SK-N-SH treated with all-trans-retinoic acid at 6 μM for 48 hours (cell line): ENCODE data around the gene MIEN1.

ENCODE experiments used
- ATAC-seq: fragments of 200-7000 bp; cut with Tn5 transposase; 3 replicates; pipeline ENCODE4 v1.9.1; 2020; ENCODE audit warnings: mild to moderate bottlenecking, moderate library complexity
- ARNTL ChIP-seq: fragments of 450-650 bp; formaldehyde crosslinking; IDR thresholded peaks from 2 replicates; pipeline ENCODE4 v1.5.0; 2020; ENCODE audit warnings: low read depth, mild to moderate bottlenecking, moderate library complexity, borderline replicate concordance
- BACH2 ChIP-seq: fragments of 250-450 bp; sonication (Bioruptor Pico); IDR thresholded peaks from 2 replicates; pipeline ENCODE4 v1.9.0; 2021; ENCODE audit warnings: mild to moderate bottlenecking, borderline replicate concordance
- CSDC2 ChIP-seq: fragments of 250-450 bp; sonication (Bioruptor Pico); IDR thresholded peaks from 2 replicates; pipeline ENCODE4 v1.5.0; 2020; ENCODE audit warnings: mild to moderate bottlenecking, moderate library complexity
- ESRRG ChIP-seq: fragments of 250-450 bp; sonication (Bioruptor Pico); IDR thresholded peaks from 2 replicates; pipeline ENCODE4 v1.6.1; 2021; ENCODE audit warnings: mild to moderate bottlenecking
- ISL1 ChIP-seq: fragments of 250-450 bp; sonication (Bioruptor Pico); IDR thresholded peaks from 2 replicates; pipeline ENCODE4 v2.1.2; 2022; ENCODE audit warnings: mild to moderate bottlenecking, moderate library complexity
- OSR1 ChIP-seq: fragments of 250-450 bp; sonication (Bioruptor Pico); IDR thresholded peaks from 2 replicates; pipeline ENCODE4 v1.8.0; 2022; ENCODE audit warnings: moderate library complexity, mild to moderate bottlenecking, inconsistent platforms
- RARB ChIP-seq: fragments of 250-450 bp; sonication (Bioruptor Pico); IDR thresholded peaks from 2 replicates; pipeline ENCODE4 v1.8.0; 2021; ENCODE audit warnings: mild to moderate bottlenecking, moderate library complexity
- SNAI2 ChIP-seq: fragments of 250-450 bp; sonication (Bioruptor Pico); IDR thresholded peaks from 2 replicates; pipeline ENCODE4 v1.5.0; 2020; ENCODE audit warnings: mild to moderate bottlenecking, moderate library complexity
- TCF4 ChIP-seq: fragments of 250-450 bp; sonication (Bioruptor Pico); IDR thresholded peaks from 2 replicates; pipeline ENCODE4 v1.8.0; 2021; ENCODE audit warnings: mild to moderate bottlenecking, moderate library complexity, borderline replicate concordance
- TOX ChIP-seq: fragments of 250-450 bp; sonication (Bioruptor Pico); IDR thresholded peaks from 2 replicates; pipeline ENCODE4 v1.8.0; 2021; ENCODE audit warnings: mild to moderate bottlenecking, moderate library complexity, borderline replicate concordance
- ZC3H10 ChIP-seq: fragments of 250-450 bp; sonication (Bioruptor Pico); IDR thresholded peaks from 2 replicates; pipeline ENCODE4 v1.5.1; 2021; ENCODE audit warnings: mild to moderate bottlenecking, moderate library complexity
- ZFP3 ChIP-seq: fragments of 250-450 bp; sonication (Bioruptor Pico); IDR thresholded peaks from 2 replicates; pipeline ENCODE4 v1.5.0; 2020; ENCODE audit warnings: mild to moderate bottlenecking, moderate library complexity
- ZFP30 ChIP-seq: fragments of 450-650 bp; formaldehyde crosslinking; IDR thresholded peaks from 2 replicates; pipeline ENCODE4 v1.5.0; 2022; ENCODE audit warnings: mild to moderate bottlenecking, moderate library complexity
- ZNF565 ChIP-seq: fragments of 450-650 bp; formaldehyde crosslinking; conservative IDR thresholded peaks from 2 replicates; pipeline ENCODE4 v1.5.0; 2020; ENCODE audit warnings: low read depth, mild to moderate bottlenecking, moderate library complexity
- TF ChIP-seq, protein P1 (sequence below): fragments of 250-450 bp; sonication (Bioruptor Pico); IDR thresholded peaks from 2 replicates; pipeline ENCODE4 v1.5.0; 2020; ENCODE audit warnings: mild to moderate bottlenecking, moderate library complexity
- TF ChIP-seq, protein P2 (sequence below): fragments of 250-450 bp; sonication (Bioruptor Pico); IDR thresholded peaks from 2 replicates; pipeline ENCODE4 v1.5.1; 2020; ENCODE audit warnings: low read depth, mild to moderate bottlenecking, moderate library complexity
- TF ChIP-seq, protein P3 (sequence below): fragments of 250-450 bp; sonication (Bioruptor Pico); IDR thresholded peaks from 2 replicates; pipeline ENCODE4 v1.8.0; 2020; ENCODE audit warnings: mild to moderate bottlenecking, moderate library complexity, borderline replicate concordance
- TF ChIP-seq, protein P4 (sequence below): fragments of 250-450 bp; sonication (Bioruptor Pico); IDR thresholded peaks from 2 replicates; pipeline ENCODE4 v1.5.1; 2021; ENCODE audit warnings: mild to moderate bottlenecking, moderate library complexity
- TF ChIP-seq, protein P5 (sequence below): fragments of 250-450 bp; sonication (Bioruptor Pico); IDR thresholded peaks from 2 replicates; pipeline ENCODE4 v1.8.0; 2021; ENCODE audit warnings: low read depth, mild to moderate bottlenecking, moderate library complexity, borderline replicate concordance

The MIEN1 gene

DNA sequence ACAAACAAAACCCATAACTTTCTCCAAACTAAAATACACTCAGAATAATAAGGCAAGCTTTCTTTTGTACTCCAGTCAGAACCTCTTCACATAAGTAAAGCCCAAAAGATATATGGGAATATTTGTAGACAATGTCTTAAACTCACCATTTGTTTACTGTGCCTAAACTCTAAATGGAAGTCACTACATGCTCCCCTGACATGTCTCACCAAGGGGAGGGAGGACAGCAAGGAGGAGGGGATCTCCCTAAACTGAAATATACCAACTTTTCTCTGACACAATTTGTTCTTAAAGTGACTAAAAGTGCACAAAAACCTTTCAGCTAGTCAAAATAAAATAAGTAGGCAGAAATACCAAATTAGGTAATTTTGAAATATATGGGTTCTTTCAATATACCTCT lies 45.9 kb upstream of the MIEN1 start:
- ATAC-seq = no peak

DNA sequence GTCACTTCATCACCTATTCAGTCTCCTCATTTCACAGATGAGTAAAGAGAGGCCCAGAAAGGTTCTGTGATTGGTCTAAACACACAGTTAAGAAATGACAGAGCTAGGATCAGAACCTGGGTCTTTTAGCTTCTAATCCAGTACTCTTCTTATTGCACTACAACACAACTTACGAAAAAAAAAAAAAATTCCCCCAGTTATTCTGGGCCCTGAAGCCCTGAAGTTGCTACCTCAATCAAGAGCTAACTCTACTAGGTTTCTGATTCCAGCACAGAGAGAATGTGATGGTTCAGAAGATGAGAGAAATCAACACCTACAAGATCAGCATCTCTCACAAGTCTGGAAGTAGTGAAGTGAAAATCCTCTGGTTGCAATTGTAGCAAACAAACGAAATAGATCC lies 44.7 kb upstream of the MIEN1 start:
- ATAC-seq = no peak
- no peak for TF ChIP-seq ARNTL (CRISPR knock-in tag)
- TF ChIP-seq ESRRG (CRISPR knock-in tag) = no peak
- no peak for TF ChIP-seq OSR1
- no peak for TF ChIP-seq ISL1 (CRISPR knock-in tag)
- TF ChIP-seq, protein P1, sequence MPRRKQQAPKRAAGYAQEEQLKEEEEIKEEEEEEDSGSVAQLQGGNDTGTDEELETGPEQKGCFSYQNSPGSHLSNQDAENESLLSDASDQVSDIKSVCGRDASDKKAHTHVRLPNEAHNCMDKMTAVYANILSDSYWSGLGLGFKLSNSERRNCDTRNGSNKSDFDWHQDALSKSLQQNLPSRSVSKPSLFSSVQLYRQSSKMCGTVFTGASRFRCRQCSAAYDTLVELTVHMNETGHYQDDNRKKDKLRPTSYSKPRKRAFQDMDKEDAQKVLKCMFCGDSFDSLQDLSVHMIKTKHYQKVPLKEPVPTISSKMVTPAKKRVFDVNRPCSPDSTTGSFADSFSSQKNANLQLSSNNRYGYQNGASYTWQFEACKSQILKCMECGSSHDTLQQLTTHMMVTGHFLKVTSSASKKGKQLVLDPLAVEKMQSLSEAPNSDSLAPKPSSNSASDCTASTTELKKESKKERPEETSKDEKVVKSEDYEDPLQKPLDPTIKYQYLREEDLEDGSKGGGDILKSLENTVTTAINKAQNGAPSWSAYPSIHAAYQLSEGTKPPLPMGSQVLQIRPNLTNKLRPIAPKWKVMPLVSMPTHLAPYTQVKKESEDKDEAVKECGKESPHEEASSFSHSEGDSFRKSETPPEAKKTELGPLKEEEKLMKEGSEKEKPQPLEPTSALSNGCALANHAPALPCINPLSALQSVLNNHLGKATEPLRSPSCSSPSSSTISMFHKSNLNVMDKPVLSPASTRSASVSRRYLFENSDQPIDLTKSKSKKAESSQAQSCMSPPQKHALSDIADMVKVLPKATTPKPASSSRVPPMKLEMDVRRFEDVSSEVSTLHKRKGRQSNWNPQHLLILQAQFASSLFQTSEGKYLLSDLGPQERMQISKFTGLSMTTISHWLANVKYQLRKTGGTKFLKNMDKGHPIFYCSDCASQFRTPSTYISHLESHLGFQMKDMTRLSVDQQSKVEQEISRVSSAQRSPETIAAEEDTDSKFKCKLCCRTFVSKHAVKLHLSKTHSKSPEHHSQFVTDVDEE (CRISPR knock-in tag) = no peak
- no peak for TF ChIP-seq ZC3H10

More for the DNA sequence above, 45.9 kb upstream of the MIEN1 start:
- TF ChIP-seq ISL1 (CRISPR knock-in tag) = no peak
- TF ChIP-seq ZC3H10 = no peak
- TF ChIP-seq TOX (CRISPR knock-in tag) = no peak
- TF ChIP-seq ZNF565 = no peak
- TF ChIP-seq, protein P2, sequence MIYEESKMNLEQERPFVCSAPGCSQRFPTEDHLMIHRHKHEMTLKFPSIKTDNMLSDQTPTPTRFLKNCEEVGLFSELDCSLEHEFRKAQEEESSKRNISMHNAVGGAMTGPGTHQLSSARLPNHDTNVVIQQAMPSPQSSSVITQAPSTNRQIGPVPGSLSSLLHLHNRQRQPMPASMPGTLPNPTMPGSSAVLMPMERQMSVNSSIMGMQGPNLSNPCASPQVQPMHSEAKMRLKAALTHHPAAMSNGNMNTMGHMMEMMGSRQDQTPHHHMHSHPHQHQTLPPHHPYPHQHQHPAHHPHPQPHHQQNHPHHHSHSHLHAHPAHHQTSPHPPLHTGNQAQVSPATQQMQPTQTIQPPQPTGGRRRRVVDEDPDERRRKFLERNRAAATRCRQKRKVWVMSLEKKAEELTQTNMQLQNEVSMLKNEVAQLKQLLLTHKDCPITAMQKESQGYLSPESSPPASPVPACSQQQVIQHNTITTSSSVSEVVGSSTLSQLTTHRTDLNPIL (CRISPR knock-in tag) = no peak
- TF ChIP-seq BACH2 = no peak
- no peak for TF ChIP-seq ARNTL (CRISPR knock-in tag)
- TF ChIP-seq ESRRG (CRISPR knock-in tag) = no peak
- TF ChIP-seq, protein P3, sequence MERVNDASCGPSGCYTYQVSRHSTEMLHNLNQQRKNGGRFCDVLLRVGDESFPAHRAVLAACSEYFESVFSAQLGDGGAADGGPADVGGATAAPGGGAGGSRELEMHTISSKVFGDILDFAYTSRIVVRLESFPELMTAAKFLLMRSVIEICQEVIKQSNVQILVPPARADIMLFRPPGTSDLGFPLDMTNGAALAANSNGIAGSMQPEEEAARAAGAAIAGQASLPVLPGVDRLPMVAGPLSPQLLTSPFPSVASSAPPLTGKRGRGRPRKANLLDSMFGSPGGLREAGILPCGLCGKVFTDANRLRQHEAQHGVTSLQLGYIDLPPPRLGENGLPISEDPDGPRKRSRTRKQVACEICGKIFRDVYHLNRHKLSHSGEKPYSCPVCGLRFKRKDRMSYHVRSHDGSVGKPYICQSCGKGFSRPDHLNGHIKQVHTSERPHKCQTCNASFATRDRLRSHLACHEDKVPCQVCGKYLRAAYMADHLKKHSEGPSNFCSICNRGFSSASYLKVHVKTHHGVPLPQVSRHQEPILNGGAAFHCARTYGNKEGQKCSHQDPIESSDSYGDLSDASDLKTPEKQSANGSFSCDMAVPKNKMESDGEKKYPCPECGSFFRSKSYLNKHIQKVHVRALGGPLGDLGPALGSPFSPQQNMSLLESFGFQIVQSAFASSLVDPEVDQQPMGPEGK (CRISPR knock-in tag) = no peak
- TF ChIP-seq, protein P4, sequence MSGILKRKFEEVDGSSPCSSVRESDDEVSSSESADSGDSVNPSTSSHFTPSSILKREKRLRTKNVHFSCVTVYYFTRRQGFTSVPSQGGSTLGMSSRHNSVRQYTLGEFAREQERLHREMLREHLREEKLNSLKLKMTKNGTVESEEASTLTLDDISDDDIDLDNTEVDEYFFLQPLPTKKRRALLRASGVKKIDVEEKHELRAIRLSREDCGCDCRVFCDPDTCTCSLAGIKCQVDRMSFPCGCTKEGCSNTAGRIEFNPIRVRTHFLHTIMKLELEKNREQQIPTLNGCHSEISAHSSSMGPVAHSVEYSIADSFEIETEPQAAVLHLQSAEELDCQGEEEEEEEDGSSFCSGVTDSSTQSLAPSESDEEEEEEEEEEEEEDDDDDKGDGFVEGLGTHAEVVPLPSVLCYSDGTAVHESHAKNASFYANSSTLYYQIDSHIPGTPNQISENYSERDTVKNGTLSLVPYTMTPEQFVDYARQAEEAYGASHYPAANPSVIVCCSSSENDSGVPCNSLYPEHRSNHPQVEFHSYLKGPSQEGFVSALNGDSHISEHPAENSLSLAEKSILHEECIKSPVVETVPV (CRISPR knock-in tag) = no peak
- TF ChIP-seq TCF4 = no peak
- TF ChIP-seq ZFP30 = no peak
- no peak for TF ChIP-seq OSR1

DNA sequence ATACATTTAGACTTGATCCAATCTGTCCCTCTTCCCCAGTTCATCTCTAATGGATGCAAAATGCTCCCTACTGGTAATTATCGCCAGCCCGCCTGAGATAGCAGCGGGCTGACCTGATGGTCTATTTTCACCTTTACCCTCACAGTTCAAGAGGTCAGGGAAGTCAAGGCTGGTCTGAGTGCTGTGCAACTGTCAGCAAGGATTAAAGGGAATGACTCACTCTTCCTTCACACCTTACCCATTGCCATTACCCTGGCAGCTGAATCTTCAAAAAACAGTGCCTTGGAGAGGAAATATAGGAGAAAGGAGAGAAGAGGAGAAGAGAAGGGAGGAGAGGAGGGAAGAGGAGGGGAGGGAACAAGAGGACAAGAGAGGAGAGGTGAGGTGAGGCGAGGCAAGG lies 43.7 kb upstream of the MIEN1 start:
- no peak for ATAC-seq
- TF ChIP-seq ZFP3 (no peak), CSDC2 (no peak), SNAI2 (CRISPR knock-in tag) (no peak), ZFP30 (no peak), TCF4 (no peak), TOX (CRISPR knock-in tag) (no peak), ESRRG (CRISPR knock-in tag) (no peak), ISL1 (CRISPR knock-in tag) (no peak), ZNF565 (no peak), RARB (CRISPR knock-in tag) (no peak)
- TF ChIP-seq, protein P1 (CRISPR knock-in tag) = no peak
- TF ChIP-seq, protein P3 (CRISPR knock-in tag) = no peak
- TF ChIP-seq, protein P4 (CRISPR knock-in tag) = no peak
- TF ChIP-seq, protein P5, sequence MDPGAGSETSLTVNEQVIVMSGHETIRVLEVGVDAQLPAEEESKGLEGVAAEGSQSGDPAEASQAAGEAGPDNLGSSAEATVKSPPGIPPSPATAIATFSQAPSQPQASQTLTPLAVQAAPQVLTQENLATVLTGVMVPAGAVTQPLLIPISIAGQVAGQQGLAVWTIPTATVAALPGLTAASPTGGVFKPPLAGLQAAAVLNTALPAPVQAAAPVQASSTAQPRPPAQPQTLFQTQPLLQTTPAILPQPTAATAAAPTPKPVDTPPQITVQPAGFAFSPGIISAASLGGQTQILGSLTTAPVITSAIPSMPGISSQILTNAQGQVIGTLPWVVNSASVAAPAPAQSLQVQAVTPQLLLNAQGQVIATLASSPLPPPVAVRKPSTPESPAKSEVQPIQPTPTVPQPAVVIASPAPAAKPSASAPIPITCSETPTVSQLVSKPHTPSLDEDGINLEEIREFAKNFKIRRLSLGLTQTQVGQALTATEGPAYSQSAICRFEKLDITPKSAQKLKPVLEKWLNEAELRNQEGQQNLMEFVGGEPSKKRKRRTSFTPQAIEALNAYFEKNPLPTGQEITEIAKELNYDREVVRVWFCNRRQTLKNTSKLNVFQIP (CRISPR knock-in tag) = no peak
- TF ChIP-seq, protein P2 (CRISPR knock-in tag) = no peak
